Fibroblast of upper back skin (primary cell): ENCODE data around the gene IL4I1.
A peak's percentile ranks its signal among the peaks of the same experiment; 100 is the strongest.
"Not testable (repeated sequence)": the region's sequence is repeated elsewhere in the genome, so short reads cannot be mapped to it uniquely, and the experiment has no call there.

Experiments used
- DNase-seq: peaks from one replicate; pipeline ENCODE4 v3.0.0-alpha.2; 2013

The IL4I1 gene, protein sequence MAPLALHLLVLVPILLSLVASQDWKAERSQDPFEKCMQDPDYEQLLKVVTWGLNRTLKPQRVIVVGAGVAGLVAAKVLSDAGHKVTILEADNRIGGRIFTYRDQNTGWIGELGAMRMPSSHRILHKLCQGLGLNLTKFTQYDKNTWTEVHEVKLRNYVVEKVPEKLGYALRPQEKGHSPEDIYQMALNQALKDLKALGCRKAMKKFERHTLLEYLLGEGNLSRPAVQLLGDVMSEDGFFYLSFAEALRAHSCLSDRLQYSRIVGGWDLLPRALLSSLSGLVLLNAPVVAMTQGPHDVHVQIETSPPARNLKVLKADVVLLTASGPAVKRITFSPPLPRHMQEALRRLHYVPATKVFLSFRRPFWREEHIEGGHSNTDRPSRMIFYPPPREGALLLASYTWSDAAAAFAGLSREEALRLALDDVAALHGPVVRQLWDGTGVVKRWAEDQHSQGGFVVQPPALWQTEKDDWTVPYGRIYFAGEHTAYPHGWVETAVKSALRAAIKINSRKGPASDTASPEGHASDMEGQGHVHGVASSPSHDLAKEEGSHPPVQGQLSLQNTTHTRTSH

DNA sequence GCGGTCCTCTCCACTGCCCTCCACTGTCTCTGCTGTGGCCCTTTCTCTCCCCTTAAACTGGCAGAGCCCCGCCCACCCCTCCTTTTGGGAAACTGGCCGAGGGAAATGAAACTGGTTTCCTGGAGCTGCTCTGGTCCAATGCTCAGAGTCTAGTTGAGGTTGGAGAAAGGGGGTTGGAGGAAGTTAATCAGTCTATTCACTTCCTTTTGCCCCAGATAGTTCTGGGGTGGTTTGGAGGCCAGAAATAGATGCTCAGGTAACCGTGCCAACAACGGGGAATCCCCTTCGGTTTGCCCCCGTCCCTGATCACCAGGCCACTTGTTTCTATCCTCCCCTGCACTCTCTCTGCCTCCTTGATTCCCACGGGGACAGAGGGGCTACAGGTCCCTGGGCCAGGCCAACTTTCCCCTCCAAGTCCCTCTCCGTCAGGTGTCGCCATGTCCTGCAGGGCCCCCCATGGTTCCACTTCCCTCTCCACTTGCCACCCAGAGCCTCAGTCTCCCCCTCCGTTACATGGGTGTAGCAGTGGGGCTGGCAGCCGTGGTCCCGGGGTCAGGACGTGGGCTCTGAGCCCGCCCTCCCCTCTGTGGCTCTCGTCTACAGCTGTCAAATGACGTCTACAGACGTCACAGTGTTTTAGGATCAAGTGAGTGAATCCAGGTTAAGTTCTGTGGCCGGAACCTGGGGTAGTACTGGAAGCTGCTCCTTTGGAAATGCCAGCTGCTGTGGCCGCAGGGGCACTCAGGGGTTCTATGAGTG is at the start of gene IL4I1:
IL4I1 (minus strand) TSS at position 25 of the 759 bp plus-strand sequence. CDS start 727 bp downstream, outside the sequence.
- DNase-seq = peak; percentile 11

- DNase-seq = no peak
Observed at GRCh38 chr19:49946415-49946814, 49.7 kb upstream of the IL4I1 start.

- DNase-seq = not testable (repeated sequence)
Observed at GRCh38 chr19:49944567-49944966, 47.9 kb upstream of the IL4I1 start.

DNA sequence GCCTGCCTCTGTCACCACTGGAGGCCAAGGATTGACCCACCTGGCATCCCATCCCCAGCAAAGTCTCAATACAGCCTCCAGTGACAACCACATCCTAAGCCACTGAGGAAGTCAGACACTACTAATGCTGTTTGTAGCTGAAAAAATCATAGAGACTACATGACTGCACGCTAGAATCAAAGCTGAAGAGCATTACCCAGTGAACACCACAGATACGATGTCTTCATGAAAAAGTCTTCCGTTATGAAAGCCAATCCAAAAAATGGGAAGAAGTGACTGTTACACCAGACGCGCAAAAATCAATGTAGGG is 43.8 kb upstream of the IL4I1 start:
- DNase-seq = no peak

GRCh38 chr19:49939721-49940481 is 43.2 kb upstream of the IL4I1 start:
- DNase-seq = no peak

DNA sequence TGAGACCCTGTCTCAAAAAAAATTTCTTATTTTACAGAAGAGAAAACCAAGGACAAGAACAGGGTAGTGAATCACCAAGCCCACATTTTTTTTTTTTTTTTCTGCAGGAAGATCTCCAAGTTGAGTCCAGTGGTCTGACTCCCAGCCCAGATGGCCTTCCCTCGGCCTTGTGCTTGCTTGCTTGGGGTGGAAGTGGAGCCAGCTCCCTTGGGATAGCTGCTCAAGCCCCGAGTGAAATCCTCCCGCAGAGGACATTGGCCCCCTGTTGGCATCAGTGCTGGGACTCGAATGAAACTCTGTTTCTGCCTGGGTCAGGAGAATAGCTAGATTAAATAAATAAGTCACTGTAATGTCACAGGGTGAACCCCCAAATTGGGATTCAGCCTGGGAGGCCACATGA is 42.0 kb upstream of the IL4I1 start:
- no peak for DNase-seq

GRCh38 chr19:49937750-49938381 is 41.2 kb upstream of the IL4I1 start:
- DNase-seq = peak; percentile 65

DNA sequence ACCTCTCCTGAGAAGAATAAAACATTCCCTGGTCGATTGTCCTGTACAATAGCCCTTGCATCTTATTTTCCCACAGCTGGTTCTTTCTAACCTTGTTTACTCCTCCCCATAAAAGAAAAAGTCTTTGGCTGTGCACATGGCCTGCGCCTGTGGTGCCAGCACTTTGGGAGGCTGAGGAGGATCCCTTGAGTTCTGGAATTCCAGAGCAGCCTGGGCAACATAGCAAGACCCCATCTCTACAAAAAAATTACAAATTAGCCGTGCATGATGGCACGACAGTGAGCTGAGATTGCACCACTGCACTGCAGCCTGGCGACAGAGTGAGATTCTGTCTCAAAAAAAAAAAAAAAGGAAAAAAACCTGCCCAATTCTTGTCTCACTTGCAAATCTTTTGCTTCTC is 39.9 kb upstream of the IL4I1 start:
- no peak for DNase-seq

- no peak for DNase-seq
Observed at GRCh38 chr19:49933643-49934042, 37.0 kb upstream of the IL4I1 start.

DNA sequence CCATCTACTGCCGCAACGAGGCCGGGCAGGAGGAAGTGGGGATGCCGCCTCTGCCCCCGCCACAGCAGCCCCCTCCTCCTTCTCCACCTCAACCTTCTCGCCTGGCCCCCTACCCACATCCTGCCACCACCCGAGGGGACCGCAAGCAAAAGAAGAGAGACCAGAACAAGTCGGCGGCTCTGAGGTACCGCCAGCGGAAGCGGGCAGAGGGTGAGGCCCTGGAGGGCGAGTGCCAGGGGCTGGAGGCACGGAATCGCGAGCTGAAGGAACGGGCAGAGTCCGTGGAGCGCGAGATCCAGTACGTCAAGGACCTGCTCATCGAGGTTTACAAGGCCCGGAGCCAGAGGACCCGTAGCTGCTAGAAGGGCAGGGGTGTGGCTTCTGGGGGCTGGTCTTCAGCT is 36.0 kb upstream of the IL4I1 start:
- DNase-seq = no peak

DNA sequence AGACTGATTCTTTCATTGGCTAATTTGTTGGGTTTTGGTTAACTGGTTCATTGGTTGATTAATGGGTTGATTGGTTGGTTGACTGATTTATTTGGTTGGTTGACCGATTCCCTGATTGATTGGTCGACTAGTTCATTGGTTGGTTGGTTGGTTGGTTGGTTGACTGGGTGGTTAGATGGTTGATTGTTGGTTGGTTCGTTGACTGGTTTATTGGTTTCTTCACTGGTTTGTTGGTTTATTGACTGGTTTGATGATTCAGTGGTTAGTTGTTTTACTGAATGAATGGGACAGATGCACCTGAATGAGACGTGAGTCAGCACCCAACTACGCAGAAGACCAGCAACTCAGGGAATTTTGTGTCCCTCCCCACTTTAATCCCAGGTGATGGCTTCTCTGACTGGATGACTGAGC is 35.4 kb upstream of the IL4I1 start:
- no peak for DNase-seq

- DNase-seq = no peak
Observed at GRCh38 chr19:49931293-49932040, 34.8 kb upstream of the IL4I1 start.

- DNase-seq = peak; percentile 35
Observed at GRCh38 chr19:49930483-49931011, 33.9 kb upstream of the IL4I1 start.

- peak; percentile 94 for DNase-seq
Observed at GRCh38 chr19:49929611-49930482, 33.2 kb upstream of the IL4I1 start.

GRCh38 chr19:49929121-49929610 is 32.5 kb upstream of the IL4I1 start, which contains the start of the genes ATF5 and NUP62:
Gene ATF5 (plus strand): TSS chr19:49929205. CDS start chr19:49930851, 1,646 bp downstream.
Gene NUP62 (minus strand): TSS chr19:49929504. CDS start chr19:49909807, 19,697 bp downstream.
- peak; percentile 84 for DNase-seq

- DNase-seq = no peak
Observed at GRCh38 chr19:49927526-49928264, 31.0 kb upstream of the IL4I1 start.

DNA sequence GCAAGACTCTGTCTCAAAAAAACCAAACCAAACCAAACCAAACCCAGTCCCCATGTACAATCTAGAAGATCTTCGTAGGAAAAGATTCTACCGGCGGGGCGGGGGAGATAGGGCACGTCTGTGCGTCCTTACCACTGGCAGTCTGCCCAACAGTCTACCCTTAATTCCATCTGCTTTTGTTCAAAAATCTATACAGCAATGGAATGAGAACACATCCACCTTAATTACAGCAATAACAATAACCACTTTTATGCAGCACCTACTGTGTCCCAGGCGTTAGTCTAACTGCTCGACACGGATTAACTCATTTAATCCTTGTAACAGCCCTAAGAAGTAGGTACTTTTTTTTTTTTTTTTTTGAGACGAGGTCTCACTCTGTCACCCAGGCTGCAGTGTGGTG is 29.8 kb upstream of the IL4I1 start:
- no peak for DNase-seq

DNA sequence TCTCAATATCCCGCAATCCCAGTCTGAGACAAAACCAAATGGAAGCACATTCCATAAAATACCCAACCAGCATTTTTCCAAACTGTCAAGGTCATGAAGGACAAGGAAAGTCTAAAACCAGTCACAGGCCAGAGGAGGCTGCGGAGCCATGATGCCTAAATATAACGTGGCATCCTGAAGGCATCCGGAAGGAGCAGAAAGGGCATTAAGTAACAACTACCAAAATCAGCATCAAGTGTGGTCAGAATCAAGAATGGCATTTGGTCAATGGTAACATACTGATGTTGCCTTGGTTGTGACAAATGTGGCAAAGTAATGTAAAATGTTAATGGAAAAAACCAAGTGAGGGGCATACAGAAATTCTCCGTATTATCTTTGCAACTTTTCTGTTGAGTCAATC is 28.8 kb upstream of the IL4I1 start:
- DNase-seq = no peak

DNA sequence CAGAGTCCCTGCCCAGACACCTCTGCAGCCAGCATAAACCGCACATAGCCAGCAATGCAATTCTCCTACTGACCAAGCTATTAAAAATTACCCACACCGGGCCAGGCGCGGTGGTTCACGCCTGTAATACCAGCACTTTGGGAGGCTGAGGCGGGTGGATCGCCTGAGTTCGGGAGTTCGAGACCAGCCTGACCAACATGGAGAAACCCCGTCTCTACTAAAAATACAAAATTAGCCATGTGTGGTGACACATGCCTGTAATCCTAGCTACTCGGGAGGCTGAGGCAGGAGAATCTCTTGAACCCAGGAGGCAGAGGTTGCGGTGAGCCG is 28.2 kb upstream of the IL4I1 start:
- not testable (repeated sequence) for DNase-seq
